K562 (cell line): Measurements from ENCODE around the gene AP3B2.

Source experiments
- BRD4 ChIP-seq: fragments of 200-600 bp; sonication (generic); IDR thresholded peaks from 2 replicates; pipeline ENCODE4 v1.6.1; 2017; ENCODE audit warnings: inconsistent platforms
- CBX1 ChIP-seq: sonication (generic); IDR thresholded peaks from 2 replicates; pipeline ENCODE4 v1.6.1; 2016; ENCODE audit warnings: antibody characterized with exemption, low read depth, mild to moderate bottlenecking
- CREB1 ChIP-seq, 2 experiments: sonication (generic) in 1 of 2; formaldehyde crosslinking in 1 of 2; IDR thresholded peaks; 2 replicates each; pipeline versions ENCODE4 v1.6.1 to v1.8.0; 2012 to 2022; ENCODE audit warnings: inconsistent platforms in 1 of 2, mild to moderate bottlenecking in 1 of 2, missing genetic modification reagents in 1 of 2, moderate library complexity in 1 of 2
- CTCF ChIP-seq, 3 experiments: IDR thresholded peaks in 2 of 3; conservative IDR thresholded peaks in 1 of 3; 2 replicates each; pipeline ENCODE4 v1.5.1; 2011 to 2012; ENCODE audit warnings: low read length in 3 of 3, mild to moderate bottlenecking in 3 of 3, control low read depth in 2 of 3, improper control_type of control experiment in 1 of 3, inconsistent platforms in 1 of 3, low read depth in 1 of 3, mixed read lengths in 1 of 3, moderate library complexity in 1 of 3; ENCODE audit not compliant: insufficient read depth in 2 of 3
- ELK3 ChIP-seq: fragments of 450-650 bp; formaldehyde crosslinking; IDR thresholded peaks from 2 replicates; pipeline ENCODE4 v1.4.0; 2020; ENCODE audit warnings: mild to moderate bottlenecking
- NR1H2 ChIP-seq: sonication (generic); formaldehyde crosslinking; IDR thresholded peaks from 2 replicates; pipeline ENCODE4 v1.4.0; 2020; ENCODE audit warnings: mild to moderate bottlenecking, missing genetic modification reagents
- TOE1 ChIP-seq, 2 experiments: fragments of 450-650 bp in 1 of 2; sonication (generic) in 1 of 2; formaldehyde crosslinking in 1 of 2; IDR thresholded peaks; 2 replicates each; pipeline versions ENCODE4 v1.7.1 to v1.8.0; 2016 to 2022; ENCODE audit warnings: borderline replicate concordance in 2 of 2, mild to moderate bottlenecking in 2 of 2, antibody characterized with exemption in 1 of 2, inconsistent platforms in 1 of 2, low read depth in 1 of 2, missing genetic modification reagents in 1 of 2, moderate library complexity in 1 of 2
- UBTF ChIP-seq, 2 experiments: IDR thresholded peaks; 2 replicates each; pipeline ENCODE4 v1.6.1; 2012; ENCODE audit warnings: improper control_type of control experiment in 2 of 2, low read depth in 2 of 2, low read length in 2 of 2, borderline replicate concordance in 1 of 2
- ZBED1 ChIP-seq: IDR thresholded peaks from 2 replicates; pipeline ENCODE4 v1.6.1; 2014
- ZBTB34 ChIP-seq: fragments of 250-450 bp; sonication (Bioruptor Pico); IDR thresholded peaks from 2 replicates; pipeline ENCODE4 v1.8.0; 2021; ENCODE audit warnings: mild to moderate bottlenecking, moderate library complexity
- ZNF324 ChIP-seq: fragments of 250-450 bp; sonication (Bioruptor Pico); IDR thresholded peaks from 2 replicates; pipeline ENCODE4 v1.4.0; 2020; ENCODE audit warnings: mild to moderate bottlenecking

- TF ChIP-seq NR1H2 (CRISPR knock-in tag) = no peak
- no peak for TF ChIP-seq TOE1 (IDR thresholded peaks at IDR 0.05; ENCODE audit: borderline replicate concordance)
- no peak for TF ChIP-seq TOE1 (CRISPR knock-in tag; IDR thresholded peaks at IDR 0.05; ENCODE audit: borderline replicate concordance, low read depth)
- TF ChIP-seq ZNF324 (CRISPR knock-in tag) = no peak
- no peak for TF ChIP-seq BRD4
- TF ChIP-seq ZBTB34 (CRISPR knock-in tag) = no peak
- no peak for TF ChIP-seq ELK3 (CRISPR knock-in tag)
- TF ChIP-seq ZBED1 = no peak
- no peak for TF ChIP-seq CTCF (IDR thresholded peaks at IDR 0.05 in 2 of 3, conservative IDR thresholded peaks at IDR 0.05 in 1 of 3; ENCODE audit: insufficient read depth in 2 of 3, low read depth in 1 of 3, low read length in 3 of 3)
- TF ChIP-seq CREB1 (IDR thresholded peaks at IDR 0.05) = no peak
- no peak for TF ChIP-seq CREB1 (CRISPR knock-in tag; IDR thresholded peaks at IDR 0.05)
- TF ChIP-seq CBX1 = no peak
- no peak for TF ChIP-seq UBTF (IDR thresholded peaks at IDR 0.05; ENCODE audit: borderline replicate concordance in 1 of 2, low read depth in 2 of 2, low read length in 2 of 2)
These were observed 507 bp upstream of the AP3B2 start for GRCh38 chr15:82710208-82710555.
